GM23338 (cell line): ENCODE measurements around the gene PIK3R5. TPM values are rescaled to one million over a fixed set of nuclear protein-coding genes. Genes with fewer than 3 reads are reported as not detected.

Experiments used
- ATAC-seq: fragments of 200-7000 bp; cut with Tn5 transposase; 3 replicates; pipeline ENCODE4 v1.9.1; 2020
- DNase-seq: peaks from one replicate; pipeline ENCODE4 v3.0.0-alpha.2; 2015; ENCODE audit warnings: low spot score
- H2AFZ ChIP-seq: fragments of 200-600 bp; sonication (generic); 2 replicates; pipeline ENCODE4 v1.8.0; 2016; ENCODE audit warnings: antibody characterized with exemption, mild to moderate bottlenecking, moderate library complexity
- H3F3A ChIP-seq: fragments of 200-600 bp; sonication (generic); replicated peaks from 2 replicates; pipeline ENCODE4 v1.8.0; 2017; ENCODE audit warnings: antibody characterized with exemption, mixed run types, low read depth
- H3K27ac ChIP-seq: fragments of 200-600 bp; sonication (generic); 2 replicates; pipeline ENCODE4 v1.6.1; 2016; ENCODE audit warnings: low read depth
- H3K27me3 ChIP-seq: fragments of 200-600 bp; sonication (generic); 2 replicates; pipeline ENCODE4 v1.8.0; 2016; ENCODE audit warnings: mild to moderate bottlenecking, mixed run types, moderate library complexity; ENCODE audit not compliant: insufficient read depth
- H3K36me3 ChIP-seq: fragments of 200-600 bp; sonication (generic); 2 replicates; pipeline ENCODE4 v1.8.0; 2016; ENCODE audit warnings: mild to moderate bottlenecking; ENCODE audit not compliant: insufficient read depth
- H3K4me1 ChIP-seq: fragments of 200-600 bp; sonication (generic); 2 replicates; pipeline ENCODE4 v1.8.0; 2016; ENCODE audit warnings: mild to moderate bottlenecking, moderate library complexity; ENCODE audit not compliant: insufficient read depth
- H3K4me2 ChIP-seq: fragments of 200-600 bp; sonication (generic); 2 replicates; pipeline ENCODE4 v1.7.1; 2017; ENCODE audit warnings: mixed run types
- H3K4me3 ChIP-seq: fragments of 200-600 bp; sonication (generic); 2 replicates; pipeline ENCODE4 v1.6.1; 2016; ENCODE audit warnings: mixed run types
- H3K79me2 ChIP-seq: fragments of 200-600 bp; sonication (generic); replicated peaks from 2 replicates; pipeline ENCODE4 v1.8.0; 2017; ENCODE audit warnings: mild to moderate bottlenecking; ENCODE audit not compliant: insufficient read depth
- H3K9me2 ChIP-seq: fragments of 200-600 bp; sonication (generic); 2 replicates; pipeline ENCODE4 v1.8.0; 2017; ENCODE audit not compliant: insufficient read depth
- H4K20me1 ChIP-seq: fragments of 200-600 bp; sonication (generic); replicated peaks from 2 replicates; pipeline ENCODE4 v1.8.0; 2017; ENCODE audit warnings: mild to moderate bottlenecking; ENCODE audit not compliant: insufficient read depth
- H3K27ac Mint-ChIP-seq: 2 replicates; pipeline ENCODE4 v1.8.0; 2020; ENCODE audit warnings: inconsistent platforms, mild to moderate bottlenecking, moderate library complexity, mixed read lengths
- H3K27me3 Mint-ChIP-seq: 3 replicates; pipeline ENCODE4 v1.8.0; 2022; ENCODE audit warnings: low read depth, mild to moderate bottlenecking, moderate library complexity, mixed read lengths, inconsistent platforms; ENCODE audit not compliant: insufficient read depth, poor library complexity
- H3K36me3 Mint-ChIP-seq: 3 replicates; pipeline ENCODE4 v1.8.0; 2021; ENCODE audit warnings: low read depth, mild to moderate bottlenecking, inconsistent platforms, moderate library complexity, mixed read lengths
- H3K4me1 Mint-ChIP-seq: 3 replicates; pipeline ENCODE4 v1.8.0; 2020; ENCODE audit warnings: mild to moderate bottlenecking, inconsistent platforms, mixed read lengths
- H3K4me3 Mint-ChIP-seq: 3 replicates; pipeline ENCODE4 v1.8.0; 2021; ENCODE audit warnings: moderate library complexity, mild to moderate bottlenecking, inconsistent platforms, mixed read lengths
- H3K9me3 Mint-ChIP-seq: 3 replicates; pipeline ENCODE4 v1.8.0; 2020; ENCODE audit warnings: moderate library complexity, mild to moderate bottlenecking, inconsistent platforms, mixed read lengths
- CREB1 ChIP-seq: fragments of 250-450 bp; sonication (Bioruptor Pico); IDR thresholded peaks from 2 replicates; pipeline ENCODE4 v1.5.0; 2020; ENCODE audit warnings: low read depth, mild to moderate bottlenecking, moderate library complexity
- CTCF ChIP-seq, 2 experiments: fragments of 200-600 bp in 1 of 2; sonication (generic) in 1 of 2; conservative IDR thresholded peaks; 2 replicates each; pipeline versions ENCODE4 v1.5.1 to v1.6.1; 2016 to 2017; ENCODE audit warnings: antibody characterized with exemption in 2 of 2, low read depth in 2 of 2, mild to moderate bottlenecking in 2 of 2, moderate library complexity in 1 of 2
- ETS1 ChIP-seq: IDR thresholded peaks from 2 replicates; pipeline ENCODE4 v1.6.1; 2016; ENCODE audit warnings: antibody characterized with exemption
- EZH2 ChIP-seq: fragments of 200-600 bp; sonication (generic); IDR thresholded peaks from one replicate; pipeline ENCODE4 v1.8.0; 2017; ENCODE audit warnings: antibody characterized with exemption, mild to moderate bottlenecking, low read depth; ENCODE audit not compliant: unreplicated experiment
- EZH2phosphoT487 ChIP-seq: fragments of 200-600 bp; sonication (generic); IDR thresholded peaks from one replicate; pipeline ENCODE4 v1.8.1; 2018; ENCODE audit warnings: antibody characterized with exemption; ENCODE audit not compliant: unreplicated experiment
- JUNB ChIP-seq: IDR thresholded peaks from one replicate; pipeline ENCODE4 v1.6.1; 2016; ENCODE audit warnings: antibody characterized with exemption; ENCODE audit not compliant: unreplicated experiment
- NANOG ChIP-seq: IDR thresholded peaks from 2 replicates; pipeline ENCODE4 v1.6.1; 2016; ENCODE audit warnings: antibody characterized with exemption, borderline replicate concordance
- POLR2AphosphoS5 ChIP-seq: IDR thresholded peaks from 2 replicates; pipeline ENCODE4 v1.6.1; 2016; ENCODE audit warnings: antibody characterized with exemption, low read depth
- STAT1 ChIP-seq: IDR thresholded peaks from one replicate; pipeline ENCODE4 v1.6.1; 2016; ENCODE audit warnings: antibody characterized with exemption; ENCODE audit not compliant: unreplicated experiment
- ZNF114 ChIP-seq: fragments of 250-450 bp; sonication (Bioruptor Pico); IDR thresholded peaks from 2 replicates; pipeline ENCODE4 v1.5.0; 2020; ENCODE audit warnings: mild to moderate bottlenecking, moderate library complexity
- ZNF331 ChIP-seq: fragments of 250-450 bp; sonication (Bioruptor Pico); IDR thresholded peaks from 2 replicates; pipeline ENCODE4 v1.5.0; 2020; ENCODE audit warnings: low read depth, mild to moderate bottlenecking, moderate library complexity
- ZNF462 ChIP-seq: fragments of 250-450 bp; sonication (Bioruptor Pico); IDR thresholded peaks from 2 replicates; pipeline ENCODE4 v1.5.0; 2020; ENCODE audit warnings: mild to moderate bottlenecking, moderate library complexity
- polyA plus RNA-seq: library from polyadenylated mRNA; unstranded; fragments of >200 nt; fragmentation: Nextera tagmentation; extraction: Ambion mirVana; gene quantifications from 2 replicates; pipeline ENCODE4 v1.2.1, GENCODE V29; 2016
- total RNA-seq: library from RNA; depleted of rRNA; stranded (reverse); fragments of >200 nt; shearing (Covaris generic); gene quantifications from 2 replicates; pipeline ENCODE4 v1.2.3, GENCODE V29; 2014
- TF ChIP-seq, protein P1 (sequence below): IDR thresholded peaks from one replicate; pipeline ENCODE4 v1.6.1; 2018; ENCODE audit warnings: antibody characterized with exemption; ENCODE audit not compliant: unreplicated experiment

The PIK3R5 gene
- total and polyA plus RNA-seq, 2 experiments from 2014 or later: 1.7 to 9.4 TPM

- H3K9me3 Mint-ChIP-seq: peaks cover 2% of the 10 kb centered on the region; the same call in 1 of the 3 replicates
- no peaks in the 10 kb centered on the region; the same call in 2 of the 3 replicates for H3K36me3 Mint-ChIP-seq
- no peak overlapping the region for H3K27ac ChIP-seq
- H3K27me3 ChIP-seq: peaks cover 78% of the 10 kb centered on the region
- no peak for TF ChIP-seq CTCF (conservative IDR thresholded peaks at IDR 0.05; ENCODE audit: low read depth in 2 of 2)
- TF ChIP-seq ETS1: no peak
- no peak for TF ChIP-seq EZH2
- no peak for TF ChIP-seq ZNF462 (CRISPR knock-in tag)
- TF ChIP-seq JUNB: no peak
- no peak for TF ChIP-seq POLR2AphosphoS5
- no peak for TF ChIP-seq NANOG
- no peak for TF ChIP-seq CREB1
- TF ChIP-seq, protein P1, sequence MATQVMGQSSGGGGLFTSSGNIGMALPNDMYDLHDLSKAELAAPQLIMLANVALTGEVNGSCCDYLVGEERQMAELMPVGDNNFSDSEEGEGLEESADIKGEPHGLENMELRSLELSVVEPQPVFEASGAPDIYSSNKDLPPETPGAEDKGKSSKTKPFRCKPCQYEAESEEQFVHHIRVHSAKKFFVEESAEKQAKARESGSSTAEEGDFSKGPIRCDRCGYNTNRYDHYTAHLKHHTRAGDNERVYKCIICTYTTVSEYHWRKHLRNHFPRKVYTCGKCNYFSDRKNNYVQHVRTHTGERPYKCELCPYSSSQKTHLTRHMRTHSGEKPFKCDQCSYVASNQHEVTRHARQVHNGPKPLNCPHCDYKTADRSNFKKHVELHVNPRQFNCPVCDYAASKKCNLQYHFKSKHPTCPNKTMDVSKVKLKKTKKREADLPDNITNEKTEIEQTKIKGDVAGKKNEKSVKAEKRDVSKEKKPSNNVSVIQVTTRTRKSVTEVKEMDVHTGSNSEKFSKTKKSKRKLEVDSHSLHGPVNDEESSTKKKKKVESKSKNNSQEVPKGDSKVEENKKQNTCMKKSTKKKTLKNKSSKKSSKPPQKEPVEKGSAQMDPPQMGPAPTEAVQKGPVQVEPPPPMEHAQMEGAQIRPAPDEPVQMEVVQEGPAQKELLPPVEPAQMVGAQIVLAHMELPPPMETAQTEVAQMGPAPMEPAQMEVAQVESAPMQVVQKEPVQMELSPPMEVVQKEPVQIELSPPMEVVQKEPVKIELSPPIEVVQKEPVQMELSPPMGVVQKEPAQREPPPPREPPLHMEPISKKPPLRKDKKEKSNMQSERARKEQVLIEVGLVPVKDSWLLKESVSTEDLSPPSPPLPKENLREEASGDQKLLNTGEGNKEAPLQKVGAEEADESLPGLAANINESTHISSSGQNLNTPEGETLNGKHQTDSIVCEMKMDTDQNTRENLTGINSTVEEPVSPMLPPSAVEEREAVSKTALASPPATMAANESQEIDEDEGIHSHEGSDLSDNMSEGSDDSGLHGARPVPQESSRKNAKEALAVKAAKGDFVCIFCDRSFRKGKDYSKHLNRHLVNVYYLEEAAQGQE: no peak
- TF ChIP-seq ZNF331: no peak
- no peak for TF ChIP-seq EZH2phosphoT487
- no peak for TF ChIP-seq ZNF114 (CRISPR knock-in tag)
- TF ChIP-seq STAT1: no peak
- no peaks in the 10 kb centered on the region for H3K79me2 ChIP-seq
- ATAC-seq (no peak), DNase-seq (no peak)
- no peak overlapping the region for H2AFZ ChIP-seq
- peaks cover 65% of the 10 kb centered on the region for H3K27me3 Mint-ChIP-seq
- peaks cover 9% of the 10 kb centered on the region; the same call in 1 of the 3 replicates for H3K4me1 Mint-ChIP-seq
- H3K36me3 ChIP-seq: no peaks in the 10 kb centered on the region; the same call in 1 of the 2 replicates
- H3K27ac Mint-ChIP-seq: no peak overlapping the region
- H3K4me2 ChIP-seq: no peak overlapping the region
- H3K9me2 ChIP-seq: no peaks in the 10 kb centered on the region
- no peaks in the 10 kb centered on the region; the same call in 1 of the 2 replicates for H4K20me1 ChIP-seq
- no peak overlapping the region for H3K4me3 Mint-ChIP-seq
- H3K4me3 ChIP-seq: no peak overlapping the region
- peaks cover 19% of the 10 kb centered on the region for H3K4me1 ChIP-seq
- no peaks in the 10 kb centered on the region for H3F3A ChIP-seq
Measured at GRCh38 chr17:9009096-9009495, 43.6 kb upstream of the PIK3R5 start.
